ENCODE measurements around the gene SMURF2.
A peak's percentile ranks its signal among the peaks of the same experiment; 100 is the strongest.

The SMURF2 gene

GRCh38 chr17:64506201-64506575, 155.9 kb downstream of the SMURF2 start, which contains the start of gene DDX5:
Gene DDX5, minus strand, starts transcription at chr17:64506289. Its CDS starts 170 bp downstream, at chr17:64506119.
- TF ChIP-seq CREB5 (CRISPR knock-in tag; IDR thresholded peaks at IDR 0.05; ENCODE audit: low read depth) (peak; percentile 11; the same call in 1 of the 2 replicates), SNAI2 (CRISPR knock-in tag; IDR thresholded peaks at IDR 0.05) (no peak), ZNF8 (CRISPR knock-in tag; IDR thresholded peaks at IDR 0.05) (no peak), POU6F1 (CRISPR knock-in tag; IDR thresholded peaks at IDR 0.05; ENCODE audit: borderline replicate concordance, low read depth) (0 out of 2 replicates have a peak, but pooled peaks have one; percentile 16), ZNF70 (CRISPR knock-in tag; IDR thresholded peaks at IDR 0.05) (no peak), TSHZ2 (CRISPR knock-in tag; IDR thresholded peaks at IDR 0.05) (no peak), PATZ1 (CRISPR knock-in tag; IDR thresholded peaks at IDR 0.05; ENCODE audit: borderline replicate concordance) (0 out of 2 replicates have a peak, but pooled peaks have one; percentile 17), ISL1 (CRISPR knock-in tag; IDR thresholded peaks at IDR 0.05) (no peak), RARB (CRISPR knock-in tag; IDR thresholded peaks at IDR 0.05) (peak; percentile 67; the same call in 1 of the 2 replicates), GLIS3 (CRISPR knock-in tag; IDR thresholded peaks at IDR 0.05) (no peak), ZC3H10 (CRISPR knock-in tag; IDR thresholded peaks at IDR 0.05) (0 out of 2 replicates have a peak, but pooled peaks have one; percentile 9)
- ATAC-seq = peak; percentile 65

- peak; percentile 68 for ATAC-seq
- TF ChIP-seq BACH2 (CRISPR knock-in tag; IDR thresholded peaks at IDR 0.05; ENCODE audit: borderline replicate concordance) (no peak), ZC3H10 (CRISPR knock-in tag; IDR thresholded peaks at IDR 0.05) (peak; percentile 73; the same call in 1 of the 2 replicates), CREB5 (CRISPR knock-in tag; IDR thresholded peaks at IDR 0.05; ENCODE audit: low read depth) (peak; percentile 59; the same call in 1 of the 2 replicates), GLIS3 (CRISPR knock-in tag; IDR thresholded peaks at IDR 0.05) (peak; percentile 97), POU6F1 (CRISPR knock-in tag; IDR thresholded peaks at IDR 0.05; ENCODE audit: borderline replicate concordance, low read depth) (peak; percentile 80), TSHZ2 (CRISPR knock-in tag; IDR thresholded peaks at IDR 0.05) (peak; percentile 83), ZFP3 (CRISPR knock-in tag; IDR thresholded peaks at IDR 0.05) (0 out of 2 replicates have a peak, but pooled peaks have one; percentile 28), TOX (CRISPR knock-in tag; IDR thresholded peaks at IDR 0.05; ENCODE audit: borderline replicate concordance) (peak; percentile 63; the same call in 1 of the 2 replicates), ESRRG (CRISPR knock-in tag; IDR thresholded peaks at IDR 0.05) (peak; percentile 95), ZNF70 (CRISPR knock-in tag; IDR thresholded peaks at IDR 0.05) (no peak), ISL1 (CRISPR knock-in tag; IDR thresholded peaks at IDR 0.05) (no peak), PPARA (CRISPR knock-in tag; IDR thresholded peaks at IDR 0.05; ENCODE audit: borderline replicate concordance) (no peak), OSR1 (CRISPR knock-in tag; IDR thresholded peaks at IDR 0.05) (no peak), ZFP30 (CRISPR knock-in tag; IDR thresholded peaks at IDR 0.05) (no peak; the same call in 1 of the 2 replicates), TCF4 (CRISPR knock-in tag; IDR thresholded peaks at IDR 0.05; ENCODE audit: borderline replicate concordance) (no peak; the same call in 1 of the 2 replicates), ZNF8 (CRISPR knock-in tag; IDR thresholded peaks at IDR 0.05) (0 out of 2 replicates have a peak, but pooled peaks have one; percentile 6), PATZ1 (CRISPR knock-in tag; IDR thresholded peaks at IDR 0.05; ENCODE audit: borderline replicate concordance) (peak; percentile 47; the same call in 1 of the 2 replicates), SNAI2 (CRISPR knock-in tag; IDR thresholded peaks at IDR 0.05) (peak; percentile 74; the same call in 1 of the 2 replicates), RARB (CRISPR knock-in tag; IDR thresholded peaks at IDR 0.05) (peak; percentile 84; the same call in 1 of the 2 replicates)
Measured at GRCh38 chr17:64505340-64506200, 156.5 kb downstream of the SMURF2 start.
